Measurements from ENCODE around the gene STK10. TPM values are rescaled to one million over a fixed set of nuclear protein-coding genes. Genes with fewer than 3 reads are reported as not detected.
A peak's percentile ranks its signal among the peaks of the same experiment; 100 is the strongest.

Gene STK10
- total and polyA plus RNA-seq, 9 of the 15 experiments (the other 6 are each of a cell fraction or from before 2014, with no cell fraction given) = 0.30 to 6.7 (median 2.4) TPM

DNA sequence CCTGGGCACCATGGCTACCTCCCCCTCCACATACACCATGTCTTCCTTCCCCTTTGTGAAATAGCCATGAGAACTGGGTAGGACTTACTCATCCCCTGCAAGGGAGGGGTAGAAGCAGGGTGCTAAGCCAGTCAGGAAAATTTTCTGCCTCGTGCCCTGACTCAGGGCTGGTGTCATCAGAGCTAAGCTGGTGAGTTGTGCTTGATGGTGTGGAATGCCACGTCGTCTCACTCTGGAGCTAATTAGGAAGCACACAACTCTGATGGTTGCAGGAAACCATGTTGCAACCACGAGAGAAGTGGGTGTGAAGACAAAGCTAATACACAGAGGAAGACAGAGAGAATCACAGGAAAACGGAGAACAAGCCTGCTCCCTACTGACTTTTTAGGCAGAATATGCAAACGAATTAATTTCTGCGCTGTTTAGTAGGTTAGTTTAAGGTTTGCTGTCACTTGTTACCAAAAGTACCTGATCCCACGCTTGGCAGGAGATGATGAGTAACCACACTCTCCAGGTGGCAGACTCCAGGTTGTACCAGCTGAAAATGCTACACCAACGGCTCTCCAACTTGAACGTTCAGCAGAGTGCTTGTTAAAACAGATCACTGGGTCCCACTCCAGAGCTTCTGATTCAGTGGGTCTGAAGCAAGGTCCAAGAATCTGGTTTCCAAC lies 54.5 kb downstream of the STK10 start (continued):
- TF ChIP-seq, protein P1, sequence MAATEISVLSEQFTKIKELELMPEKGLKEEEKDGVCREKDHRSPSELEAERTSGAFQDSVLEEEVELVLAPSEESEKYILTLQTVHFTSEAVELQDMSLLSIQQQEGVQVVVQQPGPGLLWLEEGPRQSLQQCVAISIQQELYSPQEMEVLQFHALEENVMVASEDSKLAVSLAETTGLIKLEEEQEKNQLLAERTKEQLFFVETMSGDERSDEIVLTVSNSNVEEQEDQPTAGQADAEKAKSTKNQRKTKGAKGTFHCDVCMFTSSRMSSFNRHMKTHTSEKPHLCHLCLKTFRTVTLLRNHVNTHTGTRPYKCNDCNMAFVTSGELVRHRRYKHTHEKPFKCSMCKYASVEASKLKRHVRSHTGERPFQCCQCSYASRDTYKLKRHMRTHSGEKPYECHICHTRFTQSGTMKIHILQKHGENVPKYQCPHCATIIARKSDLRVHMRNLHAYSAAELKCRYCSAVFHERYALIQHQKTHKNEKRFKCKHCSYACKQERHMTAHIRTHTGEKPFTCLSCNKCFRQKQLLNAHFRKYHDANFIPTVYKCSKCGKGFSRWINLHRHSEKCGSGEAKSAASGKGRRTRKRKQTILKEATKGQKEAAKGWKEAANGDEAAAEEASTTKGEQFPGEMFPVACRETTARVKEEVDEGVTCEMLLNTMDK (IDR thresholded peaks at IDR 0.05; ENCODE audit: borderline replicate concordance, insufficient read depth, low read depth, low read length, poor library complexity, severe bottlenecking) = no peak
- TF ChIP-seq MAFF (IDR thresholded peaks at IDR 0.05; ENCODE audit: low read length) = no peak
- TF ChIP-seq ESRRA (IDR thresholded peaks at IDR 0.05; ENCODE audit: borderline replicate concordance, low read depth) = no peak
- TF ChIP-seq TARDBP (IDR thresholded peaks at IDR 0.05) = no peak
- no peak for TF ChIP-seq PTTG1 (tag; IDR thresholded peaks at IDR 0.05; ENCODE audit: low read depth)
- no peak for TF ChIP-seq CREB1 (IDR thresholded peaks at IDR 0.05)
- TF ChIP-seq CREB1 (CRISPR knock-in tag; IDR thresholded peaks at IDR 0.05) = no peak

DNA sequence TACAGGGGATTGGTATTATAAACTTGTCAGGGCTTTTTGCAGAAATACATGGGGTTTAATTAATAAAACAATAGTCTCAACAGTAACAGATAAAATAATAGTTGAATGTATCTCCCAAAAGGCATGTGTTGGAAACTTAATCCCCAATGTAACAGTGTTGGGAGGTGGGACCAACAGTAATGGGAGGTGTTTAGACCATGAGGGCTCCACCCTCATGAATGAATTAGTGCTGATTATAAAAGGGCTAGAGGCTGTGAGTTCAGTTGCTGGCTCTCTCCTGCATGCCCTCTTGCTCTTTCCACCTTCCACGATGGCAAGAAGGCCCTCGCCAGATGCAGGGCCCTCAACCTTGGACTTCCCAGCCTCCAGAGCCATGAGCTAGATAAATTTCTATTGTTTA lies 56.3 kb downstream of the STK10 start:
- ChIA-PET CTCF (ENCODE audit: low intra/inter-chr PET ratio) (no interaction called here), POLR2A (interaction anchor here (0.7 to 1.0 kb wide), 3 partner anchors 9 to 36 kb away, joined by 3 read pairs; no protein-coding TSS in a partner anchor)
- no peaks in the 10 kb centered on the region for H3K9me1 ChIP-seq (ENCODE audit: control insufficient read depth, insufficient read depth, low read length)
- no peaks in the 10 kb centered on the region for H3K9me3 ChIP-seq (replicated peaks; ENCODE audit: control insufficient read depth, insufficient read depth, low read depth, low read length)
- no peak overlapping the region for H3K9ac ChIP-seq (ENCODE audit: insufficient read depth in 1 of 2, low read depth in 2 of 2, low read length in 2 of 2)
- intact Hi-C loops (cut with micrococcal nuclease) (no loop called here), in situ Hi-C loops (cut with MboI) (no loop called here)
- no peaks in the 10 kb centered on the region for H3K27me3 ChIP-seq (ENCODE audit: control insufficient read depth in 2 of 2, insufficient read depth in 2 of 2, low read length in 2 of 2)
- no peak overlapping the region for H3K4me2 ChIP-seq (ENCODE audit: insufficient read depth, low read length)
- no peaks in the 10 kb centered on the region for H4K20me1 ChIP-seq (replicated peaks; ENCODE audit: control insufficient read depth, insufficient read depth, low read length)
- no peak overlapping the region for H3K4me3 ChIP-seq
- DNase-seq (ENCODE audit: extremely low read depth in 1 of 4, low spot score in 3 of 4) = no peak
- H3K79me2 ChIP-seq (ENCODE audit: control insufficient read depth, insufficient read depth, low read length) = no peaks in the 10 kb centered on the region
- BruUV-seq (replicated peaks) = no TSS peak
- no peak for FAIRE-seq
- H3K27ac ChIP-seq (ENCODE audit: extremely low read depth, low read depth, low read length) = no peak overlapping the region
- no peaks in the 10 kb centered on the region for H3K36me3 ChIP-seq (ENCODE audit: control insufficient read depth, insufficient read depth, low read length)
- 0 out of 3 replicates have a peak, but pooled peaks have one; percentile 53 for ATAC-seq
- 43% methylated on average over 2 of the region's 2 CpGs for WGBS (ENCODE audit: insufficient coverage, low coverage, missing lambda C conversion rate)
- H3K4me1 ChIP-seq (replicated peaks in 1 of 2; ENCODE audit: control insufficient read depth in 2 of 2, insufficient read depth in 2 of 2, low read length in 2 of 2) = no peaks in the 10 kb centered on the region; a peak in 1 of 5 replicates
- no peak overlapping the region for H2AFZ ChIP-seq (ENCODE audit: low read depth, low read length)
- TF ChIP-seq BCOR (IDR thresholded peaks at IDR 0.05) (no peak), RAD21 (CRISPR knock-in tag; conservative IDR thresholded peaks at IDR 0.05 in 1 of 2, IDR thresholded peaks at IDR 0.05 in 1 of 2) (no peak), ZNF75A (CRISPR knock-in tag; IDR thresholded peaks at IDR 0.05) (no peak), PTTG1 (tag; IDR thresholded peaks at IDR 0.05; ENCODE audit: low read depth) (no peak), HIVEP1 (CRISPR knock-in tag; IDR thresholded peaks at IDR 0.05) (no peak), SMARCB1 (IDR thresholded peaks at IDR 0.05; ENCODE audit: insufficient read length, low read depth) (no peak)
- TF ChIP-seq, protein P2, sequence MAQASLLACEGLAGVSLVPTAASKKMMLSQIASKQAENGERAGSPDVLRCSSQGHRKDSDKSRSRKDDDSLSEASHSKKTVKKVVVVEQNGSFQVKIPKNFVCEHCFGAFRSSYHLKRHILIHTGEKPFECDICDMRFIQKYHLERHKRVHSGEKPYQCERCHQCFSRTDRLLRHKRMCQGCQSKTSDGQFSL (CRISPR knock-in tag; IDR thresholded peaks at IDR 0.05) = no peak
- TF ChIP-seq, protein P2 (tag; IDR thresholded peaks at IDR 0.05) = no peak
- TF ChIP-seq, protein P3, sequence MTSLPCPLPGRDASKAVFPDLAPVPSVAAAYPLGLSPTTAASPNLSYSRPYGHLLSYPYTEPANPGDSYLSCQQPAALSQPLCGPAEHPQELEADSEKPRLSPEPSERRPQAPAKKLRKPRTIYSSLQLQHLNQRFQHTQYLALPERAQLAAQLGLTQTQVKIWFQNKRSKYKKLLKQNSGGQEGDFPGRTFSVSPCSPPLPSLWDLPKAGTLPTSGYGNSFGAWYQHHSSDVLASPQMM (CRISPR knock-in tag; IDR thresholded peaks at IDR 0.05) = no peak
- TF ChIP-seq, protein P1 (IDR thresholded peaks at IDR 0.05; ENCODE audit: borderline replicate concordance, insufficient read depth, low read depth, low read length, poor library complexity, severe bottlenecking) = no peak
